ENCODE results near the gene PARK7.
"Not testable (repeated sequence)": the region's sequence is repeated elsewhere in the genome, so short reads cannot be mapped to it uniquely, and the experiment has no call there.

The PARK7 gene

DNA sequence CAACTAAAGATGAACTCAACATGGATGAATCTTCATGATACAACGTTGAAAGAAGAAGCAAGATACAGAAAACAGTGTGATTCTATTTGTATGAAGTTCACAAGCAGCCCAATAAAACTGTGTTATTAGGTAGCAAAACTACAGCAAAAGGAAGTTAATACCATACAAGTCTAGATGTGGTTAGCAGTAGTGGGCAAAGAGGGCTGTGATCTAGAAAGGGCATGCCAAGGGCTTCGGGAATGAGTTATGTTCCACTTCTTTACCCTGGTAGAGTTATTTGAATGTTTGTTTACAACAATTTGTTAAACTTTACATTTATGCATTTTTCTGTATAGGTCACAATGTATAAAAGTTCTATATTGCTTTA lies 30.1 kb upstream of the PARK7 start:
- Mint-ChIP-seq H3K36me3 (ENCODE audit: low read depth) (no peaks in the 10 kb centered on the region), H3K9me3 (no peaks in the 10 kb centered on the region), H3K4me3 (no peak overlapping the region), H3K27me3 (peaks cover 2% of the 10 kb centered on the region), H3K4me1 (ENCODE audit: low read depth) (peaks cover 11% of the 10 kb centered on the region), H3K27ac (no peak overlapping the region)
- intact Hi-C loops (cut with micrococcal nuclease) = no loop called here

DNA sequence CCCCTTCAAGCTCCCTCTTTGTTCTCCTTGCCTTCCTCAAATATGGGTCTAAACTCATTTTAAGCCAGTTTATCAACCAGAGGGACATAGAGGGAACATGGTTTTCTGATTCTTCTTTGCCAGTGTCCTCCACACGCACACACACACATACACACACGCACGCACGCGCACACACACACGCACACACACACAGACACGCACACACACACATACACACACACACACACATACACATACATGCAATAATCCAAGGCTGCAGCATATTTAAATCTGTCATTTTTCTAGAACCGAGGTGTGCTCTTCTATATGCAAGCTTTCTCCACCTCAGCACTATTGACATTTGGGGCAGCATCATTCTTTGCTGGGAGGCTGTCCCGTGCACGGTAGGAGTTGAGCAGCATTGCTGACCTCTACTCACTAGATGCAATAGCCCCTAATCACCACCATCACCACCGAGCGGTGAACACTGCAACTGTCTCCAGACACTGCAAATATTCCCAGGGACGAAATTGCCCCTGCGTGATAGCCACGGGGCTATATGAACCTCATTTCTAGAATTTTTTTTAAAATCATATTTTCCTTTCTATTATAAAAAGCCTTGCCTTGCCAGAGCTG lies 28.9 kb upstream of the PARK7 start:
- intact Hi-C loops (cut with micrococcal nuclease) = no loop called here
- Mint-ChIP-seq H3K27me3 (peaks cover 2% of the 10 kb centered on the region), H3K4me1 (ENCODE audit: low read depth) (peaks cover 11% of the 10 kb centered on the region), H3K9me3 (no peaks in the 10 kb centered on the region), H3K27ac (no peak overlapping the region), H3K36me3 (ENCODE audit: low read depth) (no peaks in the 10 kb centered on the region), H3K4me3 (no peak overlapping the region)

DNA sequence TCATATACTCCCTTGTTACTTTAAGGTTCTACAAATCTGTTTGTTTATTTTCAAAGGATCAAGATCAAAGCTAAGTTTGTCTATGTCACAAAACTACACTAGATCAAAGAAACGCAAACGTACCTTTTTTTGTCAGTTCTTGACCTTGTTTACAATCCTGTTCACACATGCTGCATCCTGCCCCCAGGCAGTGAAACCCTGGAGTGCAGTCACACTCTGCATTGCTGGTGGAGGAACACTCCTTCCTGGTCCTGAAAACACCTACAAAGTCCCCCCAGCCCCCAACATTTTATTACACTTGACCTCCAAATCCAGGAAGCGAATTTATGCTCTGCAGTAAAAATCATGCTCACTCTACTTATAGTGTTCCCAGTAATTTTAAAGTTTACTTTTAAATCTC lies 23.4 kb upstream of the PARK7 start:
- Mint-ChIP-seq H3K27ac (no peak overlapping the region), H3K9me3 (no peaks in the 10 kb centered on the region), H3K4me3 (no peak overlapping the region), H3K27me3 (peaks cover 2% of the 10 kb centered on the region), H3K36me3 (ENCODE audit: low read depth) (no peaks in the 10 kb centered on the region), H3K4me1 (ENCODE audit: low read depth) (peaks cover 39% of the 10 kb centered on the region)
- intact Hi-C loops (cut with micrococcal nuclease) = no loop called here

- intact Hi-C loops (cut with micrococcal nuclease) = no loop called here
- Mint-ChIP-seq H3K27ac (no peak overlapping the region), H3K36me3 (ENCODE audit: low read depth) (no peaks in the 10 kb centered on the region), H3K27me3 (no peaks in the 10 kb centered on the region), H3K4me1 (ENCODE audit: low read depth) (peaks cover 49% of the 10 kb centered on the region), H3K9me3 (no peaks in the 10 kb centered on the region), H3K4me3 (no peak overlapping the region)
These were observed 21.5 kb upstream of the PARK7 start for GRCh38 chr1:7940034-7940433.

GRCh38 chr1:7940745-7941436 lies 20.6 kb upstream of the PARK7 start, which contains the start of gene TNFRSF9:
TNFRSF9 (minus strand) TSS chr1:7940839; CDS start chr1:7939994, 845 bp downstream.
- intact Hi-C loops (cut with micrococcal nuclease) = no loop called here

DNA sequence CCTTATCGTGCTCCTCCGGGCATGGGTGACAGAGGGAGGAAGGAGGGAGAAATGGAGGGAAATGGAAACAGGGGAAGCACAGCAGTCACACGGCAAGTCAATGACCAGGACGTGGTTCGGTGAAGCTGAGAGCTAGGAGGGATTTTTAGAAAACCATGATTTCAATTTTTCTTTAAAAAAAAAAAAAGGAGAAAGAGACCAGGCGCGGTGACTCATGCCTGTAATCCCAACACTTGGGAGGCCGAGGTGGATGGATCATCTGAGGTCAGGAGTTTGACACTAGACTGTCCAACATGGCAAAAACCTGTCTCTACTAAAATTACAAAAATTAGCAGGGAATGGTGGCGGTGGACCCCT lies 20.1 kb upstream of the PARK7 start:
- Mint-ChIP-seq H3K4me3 (peak overlapping the region; percentile 70), H3K27ac (peak overlapping the region; percentile 59), H3K27me3 (no peaks in the 10 kb centered on the region), H3K36me3 (ENCODE audit: low read depth) (no peaks in the 10 kb centered on the region), H3K9me3 (no peaks in the 10 kb centered on the region), H3K4me1 (ENCODE audit: low read depth) (peaks cover 51% of the 10 kb centered on the region)
- intact Hi-C loops (cut with micrococcal nuclease) = no loop called here

More at GRCh38 chr1:7940745-7941436, 20.6 kb upstream of the PARK7 start, which contains the start of gene TNFRSF9:
- peak within 1 kb of the TSS; percentile 70 for H3K4me3 Mint-ChIP-seq
- no peaks in the 10 kb centered on the region for H3K9me3 Mint-ChIP-seq
- peaks cover 51% of the 10 kb centered on the region for H3K4me1 Mint-ChIP-seq (ENCODE audit: low read depth)
- no peaks in the 10 kb centered on the region for H3K27me3 Mint-ChIP-seq
- no peaks in the 10 kb centered on the region for H3K36me3 Mint-ChIP-seq (ENCODE audit: low read depth)
- H3K27ac Mint-ChIP-seq = peak within 1 kb of the TSS; percentile 59

- Mint-ChIP-seq H3K4me1 (ENCODE audit: low read depth) (peaks cover 51% of the 10 kb centered on the region), H3K9me3 (no peaks in the 10 kb centered on the region), H3K4me3 (peak overlapping the region; percentile 70), H3K27ac (peak overlapping the region; percentile 59), H3K36me3 (ENCODE audit: low read depth) (no peaks in the 10 kb centered on the region), H3K27me3 (no peaks in the 10 kb centered on the region)
- intact Hi-C loops (cut with micrococcal nuclease) = no loop called here
These were observed 19.1 kb upstream of the PARK7 start for GRCh38 chr1:7942214-7942921.

DNA sequence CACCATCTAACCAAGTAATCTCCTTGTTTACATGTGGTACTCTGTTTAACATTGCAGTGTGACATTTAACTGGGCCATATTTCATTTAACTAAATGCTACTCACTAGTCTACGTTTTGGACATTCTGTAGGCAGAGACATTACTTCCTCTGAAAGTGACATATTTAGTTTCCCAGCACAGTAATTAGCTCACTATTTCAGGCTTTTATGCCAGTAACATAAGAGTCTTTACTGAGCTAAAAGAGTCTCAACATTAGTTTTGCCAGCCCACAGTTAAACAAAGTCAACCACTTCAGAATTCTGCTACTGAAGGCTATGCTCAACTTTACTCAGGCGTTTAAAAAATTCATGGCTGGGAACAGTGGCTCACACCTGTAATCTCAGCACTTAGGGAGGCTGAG lies 18.3 kb upstream of the PARK7 start:
- peaks cover 51% of the 10 kb centered on the region for H3K4me1 Mint-ChIP-seq (ENCODE audit: low read depth)
- H3K36me3 Mint-ChIP-seq (ENCODE audit: low read depth) = no peaks in the 10 kb centered on the region
- H3K4me3 Mint-ChIP-seq = no peak overlapping the region
- H3K27ac Mint-ChIP-seq = peak overlapping the region; percentile 59
- H3K27me3 Mint-ChIP-seq = no peaks in the 10 kb centered on the region
- no peaks in the 10 kb centered on the region for H3K9me3 Mint-ChIP-seq
- intact Hi-C loops (cut with micrococcal nuclease) = no loop called here

- Mint-ChIP-seq H3K36me3 (ENCODE audit: low read depth) (no peaks in the 10 kb centered on the region), H3K4me1 (ENCODE audit: low read depth) (peaks cover 14% of the 10 kb centered on the region), H3K27me3 (no peaks in the 10 kb centered on the region), H3K4me3 (no peak overlapping the region), H3K27ac (peak overlapping the region; percentile 37), H3K9me3 (no peaks in the 10 kb centered on the region)
- intact Hi-C loops (cut with micrococcal nuclease) = no loop called here
These were observed 12.6 kb upstream of the PARK7 start for GRCh38 chr1:7948960-7949359.

DNA sequence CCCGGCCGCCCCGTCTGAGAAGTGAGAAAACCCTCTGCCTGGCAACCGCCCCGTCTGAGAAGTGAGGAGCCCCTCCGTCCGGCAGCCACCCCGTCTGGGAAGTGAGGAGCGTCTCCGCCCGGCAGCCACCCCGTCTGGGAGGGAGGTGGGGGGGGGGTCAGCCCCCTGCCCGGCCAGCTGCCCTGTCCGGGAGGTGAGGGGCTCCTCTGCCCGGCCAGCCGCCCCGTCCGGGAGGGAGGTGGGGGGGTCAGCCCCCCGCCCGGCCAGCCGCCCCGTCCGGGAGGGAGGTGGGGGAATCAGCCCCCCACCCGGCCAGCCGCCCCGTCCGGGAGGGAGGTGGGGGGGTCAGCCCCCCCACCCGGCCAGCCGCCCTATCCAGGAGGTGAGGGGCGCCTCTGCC lies 8.7 kb upstream of the PARK7 start:
- H3K9me3 Mint-ChIP-seq; H3K4me1 Mint-ChIP-seq (ENCODE audit: low read depth); H3K36me3 Mint-ChIP-seq (ENCODE audit: low read depth); intact Hi-C loops (cut with micrococcal nuclease); H3K27ac Mint-ChIP-seq; H3K4me3 Mint-ChIP-seq; H3K27me3 Mint-ChIP-seq: not testable (repeated sequence)

DNA sequence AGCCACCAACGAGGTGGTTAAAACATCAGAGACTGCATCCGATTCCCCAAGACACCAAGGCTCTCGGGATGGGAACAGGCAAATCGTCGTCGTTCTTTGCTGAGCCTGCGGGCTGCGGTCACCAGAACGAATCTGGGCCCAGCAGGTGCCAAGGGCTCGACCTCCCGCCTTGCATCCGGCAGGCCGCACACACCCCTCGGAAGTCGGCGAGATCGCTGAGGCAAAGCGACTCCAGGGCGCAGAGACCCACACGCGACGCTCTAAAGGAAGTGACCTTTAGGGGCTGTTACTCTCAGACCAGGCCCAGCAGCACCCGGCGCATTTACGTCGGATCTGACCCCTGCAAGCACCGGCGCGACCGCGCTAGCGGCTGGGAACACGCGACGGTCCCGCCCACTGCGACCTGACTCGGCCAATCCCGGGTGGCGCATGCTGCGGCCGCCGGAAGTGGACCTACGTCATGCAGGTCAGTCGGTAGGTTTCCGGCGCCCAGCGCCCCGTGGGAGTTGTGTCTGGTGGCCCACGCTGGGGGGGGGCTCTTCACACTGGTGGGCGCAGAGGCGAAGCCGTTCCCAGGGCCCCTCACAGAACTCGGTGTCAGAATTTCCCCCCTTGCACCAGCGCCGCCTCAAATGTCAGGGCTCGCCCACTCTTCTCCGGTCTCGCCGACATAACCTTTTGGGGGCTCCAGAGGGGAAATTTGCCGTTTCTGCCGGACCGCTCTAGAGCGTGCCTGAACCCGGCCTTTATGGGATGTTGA lies 7.5 kb upstream of the PARK7 start:
- intact Hi-C loops (cut with micrococcal nuclease) = no loop called here
- H3K4me1 Mint-ChIP-seq (ENCODE audit: low read depth) = peaks cover 10% of the 10 kb centered on the region
- no peaks in the 10 kb centered on the region for H3K27me3 Mint-ChIP-seq

GRCh38 chr1:7954683-7955082 lies 6.8 kb upstream of the PARK7 start:
- Mint-ChIP-seq H3K4me3 (peak overlapping the region; percentile 83), H3K36me3 (ENCODE audit: low read depth) (no peaks in the 10 kb centered on the region), H3K4me1 (ENCODE audit: low read depth) (peaks cover 16% of the 10 kb centered on the region), H3K27ac (peak overlapping the region; percentile 93), H3K9me3 (no peaks in the 10 kb centered on the region), H3K27me3 (no peaks in the 10 kb centered on the region)
- intact Hi-C loops (cut with micrococcal nuclease) = no loop called here

More for the DNA sequence above, 7.5 kb upstream of the PARK7 start:
- H3K27ac Mint-ChIP-seq = peak overlapping the region; percentile 93
- no peaks in the 10 kb centered on the region for H3K36me3 Mint-ChIP-seq (ENCODE audit: low read depth)
- no peaks in the 10 kb centered on the region for H3K9me3 Mint-ChIP-seq
- peak overlapping the region; percentile 83 for H3K4me3 Mint-ChIP-seq

DNA sequence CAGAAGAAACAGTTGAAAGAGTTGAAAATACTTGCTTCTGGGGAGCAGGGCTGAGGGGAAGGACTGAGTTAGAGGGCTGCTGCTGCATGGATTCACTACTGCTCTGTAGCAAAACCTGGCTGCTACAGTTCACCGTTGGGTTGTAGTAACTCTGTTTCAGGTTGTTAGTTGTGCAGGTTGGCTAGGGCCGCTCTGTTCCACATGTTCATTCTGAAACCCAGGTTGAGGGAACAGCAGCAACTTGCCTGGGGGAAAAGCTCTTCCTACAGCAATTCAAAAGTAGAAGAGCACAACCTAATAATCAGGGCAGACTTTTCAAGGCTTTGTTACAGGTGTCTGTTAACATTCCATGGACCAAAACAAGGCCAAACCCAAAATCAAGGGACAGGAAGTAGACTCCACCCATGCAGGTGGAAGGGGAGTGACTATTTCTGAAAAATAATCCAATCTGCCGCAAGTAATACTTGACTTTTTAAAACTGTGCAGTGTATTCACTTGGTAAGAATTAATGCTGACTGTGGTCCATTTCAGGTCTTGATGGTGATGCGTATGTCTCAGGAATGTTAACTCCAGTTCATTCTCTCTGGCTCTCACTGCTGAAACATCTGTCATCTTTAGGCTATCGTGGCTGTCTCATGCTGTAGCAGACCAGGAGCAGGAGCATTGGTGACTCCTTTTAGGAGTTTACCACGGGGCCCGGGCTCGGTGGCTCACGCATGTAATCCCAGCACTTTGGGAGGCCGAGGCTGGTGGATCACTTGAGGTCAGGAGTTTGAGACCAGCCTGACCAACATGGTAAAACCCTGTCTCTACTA lies 5.1 kb upstream of the PARK7 start:
- peaks cover 7% of the 10 kb centered on the region for H3K36me3 Mint-ChIP-seq (ENCODE audit: low read depth)
- peaks cover 23% of the 10 kb centered on the region for H3K4me1 Mint-ChIP-seq (ENCODE audit: low read depth)
- no peak overlapping the region for H3K27ac Mint-ChIP-seq
- no peak overlapping the region for H3K4me3 Mint-ChIP-seq
- no peaks in the 10 kb centered on the region for H3K9me3 Mint-ChIP-seq
- intact Hi-C loops (cut with micrococcal nuclease) = no loop called here
- no peaks in the 10 kb centered on the region for H3K27me3 Mint-ChIP-seq

All from dendritic cell treated with granulocyte-macrophage colony-stimulating factor and Interleukin-4, amounts not matched to agents 40 ng/mL and 50 ng/mL, for 4 days (primary cell).